Testis (tissue), 2 donors: ENCODE measurements around the gene HPS5.

Experiments used
- POLR2A ChIP-seq: fragments of 450-650 bp; IDR thresholded peaks from one replicate; pipeline ENCODE4 v1.6.1; 2017; ENCODE audit warnings: antibody characterized with exemption, mild to moderate bottlenecking, moderate library complexity
- TF ChIP-seq, protein P1 (sequence below), 3 experiments: fragments of 450-650 bp in 2 of 3; fragments of 200-600 bp in 1 of 3; sonication (generic) in 1 of 3; IDR thresholded peaks; one replicate each; pipeline ENCODE4 v1.5.1; 2016 to 2019; ENCODE audit warnings: antibody characterized with exemption in 3 of 3, mild to moderate bottlenecking in 2 of 3, moderate library complexity in 1 of 3

DNA sequence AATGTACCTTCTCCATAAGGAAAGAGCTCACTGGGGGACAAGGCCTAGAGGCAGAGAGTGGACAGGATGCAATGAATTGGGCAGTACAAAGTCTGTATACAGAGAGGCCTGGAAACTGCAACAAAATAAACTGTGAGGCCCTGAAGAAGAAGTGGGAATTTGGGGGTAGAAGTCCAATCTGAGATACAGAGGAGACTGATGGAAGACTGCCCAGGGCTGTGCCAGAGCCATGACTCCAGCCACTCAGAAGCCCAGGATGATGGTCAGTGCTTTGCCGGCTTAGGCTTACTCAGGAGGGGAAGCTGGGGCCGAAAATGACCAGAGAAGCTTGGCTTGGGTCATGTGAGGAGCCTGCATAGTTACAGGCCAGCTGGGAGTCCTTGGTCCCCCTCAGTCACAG is 91.1 kb downstream of the HPS5 start:
- TF ChIP-seq, protein P1, sequence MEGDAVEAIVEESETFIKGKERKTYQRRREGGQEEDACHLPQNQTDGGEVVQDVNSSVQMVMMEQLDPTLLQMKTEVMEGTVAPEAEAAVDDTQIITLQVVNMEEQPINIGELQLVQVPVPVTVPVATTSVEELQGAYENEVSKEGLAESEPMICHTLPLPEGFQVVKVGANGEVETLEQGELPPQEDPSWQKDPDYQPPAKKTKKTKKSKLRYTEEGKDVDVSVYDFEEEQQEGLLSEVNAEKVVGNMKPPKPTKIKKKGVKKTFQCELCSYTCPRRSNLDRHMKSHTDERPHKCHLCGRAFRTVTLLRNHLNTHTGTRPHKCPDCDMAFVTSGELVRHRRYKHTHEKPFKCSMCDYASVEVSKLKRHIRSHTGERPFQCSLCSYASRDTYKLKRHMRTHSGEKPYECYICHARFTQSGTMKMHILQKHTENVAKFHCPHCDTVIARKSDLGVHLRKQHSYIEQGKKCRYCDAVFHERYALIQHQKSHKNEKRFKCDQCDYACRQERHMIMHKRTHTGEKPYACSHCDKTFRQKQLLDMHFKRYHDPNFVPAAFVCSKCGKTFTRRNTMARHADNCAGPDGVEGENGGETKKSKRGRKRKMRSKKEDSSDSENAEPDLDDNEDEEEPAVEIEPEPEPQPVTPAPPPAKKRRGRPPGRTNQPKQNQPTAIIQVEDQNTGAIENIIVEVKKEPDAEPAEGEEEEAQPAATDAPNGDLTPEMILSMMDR (IDR thresholded peaks at IDR 0.05): no peak
- TF ChIP-seq POLR2A: no peak
